ENCODE results near the gene VOPP1. TPM values are rescaled to one million over a fixed set of nuclear protein-coding genes. Genes with fewer than 3 reads are reported as not detected.

VOPP1 gene
- total RNA-seq, 4 donors from 2014 or later = 15.7 to 24.9 (median 20.3) TPM

DNA sequence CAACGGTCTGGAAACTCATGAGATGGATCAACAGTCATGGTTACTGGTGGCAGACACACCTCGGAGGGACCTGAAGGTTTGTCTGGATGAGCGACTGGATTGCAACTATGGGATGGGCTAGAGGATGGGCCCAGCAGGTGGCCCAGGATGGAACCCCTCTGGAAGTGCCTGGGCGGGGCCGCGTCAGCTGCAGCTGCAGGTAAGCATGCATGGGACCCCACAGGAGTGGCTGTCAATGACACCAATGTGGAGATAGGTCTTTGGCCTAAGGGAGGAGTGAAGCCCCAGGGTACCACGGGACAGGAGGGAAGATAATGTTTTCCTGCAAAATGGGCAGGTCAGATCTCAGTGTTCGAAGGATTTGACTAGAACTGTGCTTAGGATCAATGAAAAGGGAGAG is 103.8 kb downstream of the VOPP1 start:
- over 99% methylated on average over 8 of the region's 8 CpGs for WGBS
- Histone ChIP-seq H3K4me1 (no peaks in the 10 kb centered on the region), H3K36me3 (peaks cover 23% of the 10 kb centered on the region), H3K4me3 (no peak overlapping the region), H3K27me3 (no peaks in the 10 kb centered on the region), H3K27ac (no peak overlapping the region), H3K9me3 (no peaks in the 10 kb centered on the region)
- DNase-seq (ENCODE audit: low spot score in 2 of 2) = no peak
- TF ChIP-seq POLR2A (IDR thresholded peaks at IDR 0.05) (no peak), CTCF (IDR thresholded peaks at IDR 0.05) (no peak), EP300 (IDR thresholded peaks at IDR 0.05) (no peak), POLR2AphosphoS5 (IDR thresholded peaks at IDR 0.05) (no peak)

GRCh38 chr7:55467047-55467593 is 105.2 kb downstream of the VOPP1 start:
- Histone ChIP-seq H3K4me3 (no peak overlapping the region), H3K4me1 (no peaks in the 10 kb centered on the region), H3K36me3 (peaks cover 16% of the 10 kb centered on the region), H3K27ac (no peak overlapping the region), H3K9me3 (no peaks in the 10 kb centered on the region), H3K27me3 (no peaks in the 10 kb centered on the region)
- DNase-seq (ENCODE audit: low spot score in 2 of 2) = no peak
- 96% methylated on average over 7 of the region's 7 CpGs for WGBS
- TF ChIP-seq EP300 (IDR thresholded peaks at IDR 0.05) (no peak), CTCF (IDR thresholded peaks at IDR 0.05) (no peak), POLR2AphosphoS5 (IDR thresholded peaks at IDR 0.05) (no peak), POLR2A (IDR thresholded peaks at IDR 0.05) (no peak)

- DNase-seq (ENCODE audit: low spot score in 2 of 2) = no peak
- Histone ChIP-seq H3K4me1 (no peaks in the 10 kb centered on the region), H3K36me3 (peaks cover 16% of the 10 kb centered on the region), H3K9me3 (no peaks in the 10 kb centered on the region), H3K4me3 (no peak overlapping the region), H3K27me3 (no peaks in the 10 kb centered on the region), H3K27ac (no peak overlapping the region)
- TF ChIP-seq POLR2A (IDR thresholded peaks at IDR 0.05) = no peak
- 96% methylated on average over 2 of the region's 2 CpGs for WGBS
Observed at GRCh38 chr7:55465691-55466090, 106.6 kb downstream of the VOPP1 start.

GRCh38 chr7:55464422-55464821 is 107.9 kb downstream of the VOPP1 start:
- H3K27ac ChIP-seq = no peak overlapping the region
- H3K27me3 ChIP-seq = no peaks in the 10 kb centered on the region
- no peaks in the 10 kb centered on the region for H3K4me1 ChIP-seq
- DNase-seq (ENCODE audit: low spot score in 2 of 2) = no peak
- H3K4me3 ChIP-seq = no peak overlapping the region
- H3K36me3 ChIP-seq = peaks cover 16% of the 10 kb centered on the region
- WGBS = 100% methylated on average over 1 of the region's 2 CpGs
- H3K9me3 ChIP-seq = no peaks in the 10 kb centered on the region
- TF ChIP-seq CTCF (IDR thresholded peaks at IDR 0.05) (no peak), POLR2AphosphoS5 (IDR thresholded peaks at IDR 0.05) (no peak), EP300 (IDR thresholded peaks at IDR 0.05) (no peak), POLR2A (IDR thresholded peaks at IDR 0.05) (no peak)

- Histone ChIP-seq H3K9me3 (peaks cover 3% of the 10 kb centered on the region), H3K4me3 (no peak overlapping the region), H3K27me3 (no peaks in the 10 kb centered on the region), H3K36me3 (peaks cover 16% of the 10 kb centered on the region), H3K27ac (no peak overlapping the region), H3K4me1 (no peaks in the 10 kb centered on the region)
- WGBS = 89% methylated on average over 3 of the region's 4 CpGs
- DNase-seq (ENCODE audit: low spot score in 2 of 2) = no peak
- TF ChIP-seq POLR2AphosphoS5 (IDR thresholded peaks at IDR 0.05) (no peak), POLR2A (IDR thresholded peaks at IDR 0.05) (no peak), CTCF (IDR thresholded peaks at IDR 0.05) (no peak), EP300 (IDR thresholded peaks at IDR 0.05) (no peak)
Observed at GRCh38 chr7:55463686-55464262, 108.5 kb downstream of the VOPP1 start.

All from suprapubic skin (tissue), 4 donors.